Measurements from ENCODE around the gene LUZP2. TPM values are rescaled to one million over a fixed set of nuclear protein-coding genes. Genes with fewer than 3 reads are reported as not detected.

LUZP2 gene
- total and polyA plus RNA-seq, 2 of the 8 experiments (the other 6 are each of a cell fraction or from before 2014, with no cell fraction given) = 0.79 to 1.5 TPM

DNA sequence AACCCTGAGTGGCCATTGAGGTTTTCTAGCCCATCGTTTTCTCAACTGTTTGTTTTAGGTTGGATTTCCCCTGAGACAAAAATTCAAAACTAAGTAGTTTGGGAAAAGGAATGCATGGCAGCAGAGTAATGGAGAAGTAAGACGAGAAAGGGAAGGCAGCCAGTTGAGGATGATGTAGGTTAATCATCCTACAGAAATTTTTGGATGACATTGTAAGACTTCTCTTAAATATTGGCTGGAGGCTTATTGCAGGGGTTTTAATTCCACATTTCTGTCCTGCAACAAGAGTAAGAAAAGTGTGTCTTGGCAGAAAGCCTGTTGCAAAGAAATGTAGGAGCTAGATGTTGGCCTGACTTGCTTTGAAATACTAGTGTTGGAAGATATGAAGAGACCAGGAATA lies 308.8 kb downstream of the LUZP2 start:
- 80% methylated on average over 2 of the region's 2 CpGs; no CpG with 5 or more reads in 1 of the 2 experiments for WGBS, 2 experiments (ENCODE audit: extremely low coverage in 1 of 2, insufficient coverage in 1 of 2, insufficient read length in 1 of 2, insufficient replicate concordance in 2 of 2, low coverage in 1 of 2, low lambda C conversion rate in 2 of 2, missing lambda C conversion rate in 1 of 2)
- Histone ChIP-seq H2AK5ac (ENCODE audit: low read depth, low read length) (no peak overlapping the region), H3K56ac (replicated peaks; ENCODE audit: insufficient read length, low read depth, low read length) (no peak overlapping the region), H2BK12ac (ENCODE audit: low read depth, low read length) (no peak overlapping the region), H2BK15ac (ENCODE audit: low read length) (no peak overlapping the region), H2BK120ac (replicated peaks; ENCODE audit: low read depth, low read length) (no peak overlapping the region), H2BK20ac (ENCODE audit: low read length) (no peak overlapping the region), H3K4me2 (ENCODE audit: insufficient read depth in 1 of 2, low read depth in 2 of 2, low read length in 2 of 2) (no peak overlapping the region), H3K23ac (ENCODE audit: insufficient read length) (no peak overlapping the region), H3K4me1 (replicated peaks in 1 of 4; ENCODE audit: control insufficient read depth in 3 of 4, insufficient read depth in 4 of 4, low read length in 3 of 4) (no peaks in the 10 kb centered on the region), H3K9ac (replicated peaks in 1 of 4; ENCODE audit: extremely low read depth in 1 of 4, low read depth in 3 of 4, low read length in 3 of 4) (no peak overlapping the region), H3K27me3 (replicated peaks in 1 of 4; ENCODE audit: control insufficient read depth in 3 of 4, extremely low read depth in 1 of 4, insufficient read depth in 3 of 4, low read length in 3 of 4) (no peaks in the 10 kb centered on the region), H3K4me3 (ENCODE audit: extremely low read depth in 1 of 4, insufficient read depth in 2 of 4, low read depth in 3 of 4, low read length in 4 of 4) (no peak overlapping the region), H4K8ac (ENCODE audit: extremely low read depth, insufficient read depth, low read length) (no peak overlapping the region), H2BK5ac (ENCODE audit: low read depth, low read length) (no peak overlapping the region), H3K14ac (ENCODE audit: insufficient read length) (no peak overlapping the region), H3K36me3 (ENCODE audit: control insufficient read depth in 2 of 4, insufficient read depth in 4 of 4, low read length in 3 of 4) (no peaks in the 10 kb centered on the region), H3K23me2 (ENCODE audit: low read depth, low read length) (no peaks in the 10 kb centered on the region), H3K9me3 (ENCODE audit: insufficient read depth in 2 of 2, low read depth in 1 of 2, low read length in 1 of 2) (no peaks in the 10 kb centered on the region), H4K91ac (replicated peaks; ENCODE audit: insufficient read length, low read length) (no peak overlapping the region), H4K5ac (ENCODE audit: insufficient read length, low read depth, low read length) (no peak overlapping the region), H4K20me1 (replicated peaks in 1 of 2; ENCODE audit: control insufficient read depth in 1 of 2, insufficient read depth in 2 of 2, low read length in 2 of 2) (no peaks in the 10 kb centered on the region), H3K18ac (ENCODE audit: extremely low read depth, low read length) (no peak overlapping the region), H3K79me1 (ENCODE audit: low read depth, low read length) (no peaks in the 10 kb centered on the region), H3K4ac (replicated peaks; ENCODE audit: insufficient read length, low read depth, low read length) (no peak overlapping the region), H3K79me2 (ENCODE audit: control insufficient read depth in 1 of 2, insufficient read depth in 2 of 2, low read length in 2 of 2) (no peaks in the 10 kb centered on the region), H2AFZ (ENCODE audit: low read length) (no peak overlapping the region), H3K27ac (ENCODE audit: low read depth, low read length) (no peak overlapping the region)
- no peak for TF ChIP-seq KDM1A (IDR thresholded peaks at IDR 0.05; ENCODE audit: borderline replicate concordance, low read length)
- TF ChIP-seq PHF8 (conservative IDR thresholded peaks at IDR 0.05; ENCODE audit: low read depth, low read length) = no peak
- TF ChIP-seq CHD1 (IDR thresholded peaks at IDR 0.05; ENCODE audit: low read depth, low read length) = no peak
- TF ChIP-seq KDM5A (IDR thresholded peaks at IDR 0.05; ENCODE audit: low read length) = no peak
- no peak for TF ChIP-seq TAF1 (IDR thresholded peaks at IDR 0.05; ENCODE audit: low read depth, low read length)
- TF ChIP-seq, protein P1, sequence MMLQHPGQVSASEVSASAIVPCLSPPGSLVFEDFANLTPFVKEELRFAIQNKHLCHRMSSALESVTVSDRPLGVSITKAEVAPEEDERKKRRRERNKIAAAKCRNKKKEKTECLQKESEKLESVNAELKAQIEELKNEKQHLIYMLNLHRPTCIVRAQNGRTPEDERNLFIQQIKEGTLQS (IDR thresholded peaks at IDR 0.05; ENCODE audit: insufficient read depth, low read depth, low read length) = no peak
- no peak for TF ChIP-seq CBX8 (IDR thresholded peaks at IDR 0.05; ENCODE audit: borderline replicate concordance, low read depth, low read length)
- CTCF ChIA-PET (ENCODE audit: partially characterized antibody) = no interaction called here
- no peak for DNase-seq (ENCODE audit: low read depth in 1 of 2, low spot score in 2 of 2)
- POLR2A ChIA-PET (ENCODE audit: partially characterized antibody) = no interaction called here
- FAIRE-seq = no peak

All from H1 (cell line).